ENCODE measurements around the gene BMPR1A.

BMPR1A gene

DNA sequence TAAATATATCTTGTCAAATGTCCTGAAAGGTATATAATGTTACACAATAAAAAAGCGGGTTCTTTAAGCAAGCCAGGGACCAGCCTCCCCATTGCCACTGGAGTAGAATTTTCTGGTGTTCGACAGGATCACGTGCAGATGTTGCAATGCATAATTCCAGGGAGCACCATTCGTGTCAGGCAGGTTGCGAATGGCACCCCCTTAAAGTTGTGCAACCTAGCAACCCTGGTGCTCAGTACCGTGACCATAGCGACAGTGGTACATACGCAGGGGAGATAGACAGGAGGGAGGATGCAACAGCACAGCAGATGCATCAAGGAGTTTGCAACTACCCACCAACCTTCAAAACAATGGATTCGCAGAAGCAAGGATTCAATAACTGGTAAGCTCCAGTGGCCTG lies 6.6 kb upstream of the BMPR1A start:
- Mint-ChIP-seq H3K36me3 (ENCODE audit: low read depth) (no peaks in the 10 kb centered on the region), H3K4me1 (ENCODE audit: low read depth) (peaks cover 10% of the 10 kb centered on the region), H3K27ac (no peak overlapping the region), H3K4me3 (no peak overlapping the region), H3K27me3 (peaks cover 5% of the 10 kb centered on the region), H3K9me3 (no peaks in the 10 kb centered on the region)

DNA sequence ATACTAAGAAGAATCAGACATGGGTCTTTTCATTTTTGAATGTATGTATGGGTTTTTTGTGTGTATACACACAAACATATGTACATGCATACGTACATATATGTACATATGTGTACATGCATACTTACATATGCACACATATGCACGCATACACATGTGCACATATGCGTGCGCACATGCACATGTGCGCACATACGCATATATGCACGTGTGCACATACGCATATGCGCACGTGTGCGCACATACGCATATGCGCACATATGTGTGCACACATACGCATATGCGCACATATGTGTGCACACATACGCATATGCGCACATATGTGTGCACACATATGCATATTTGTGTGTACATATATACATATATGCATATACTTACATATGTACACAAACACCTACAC lies 4.9 kb upstream of the BMPR1A start:
- Mint-ChIP-seq H3K36me3 (ENCODE audit: low read depth) (no peaks in the 10 kb centered on the region), H3K27ac (no peak overlapping the region), H3K27me3 (peaks cover 5% of the 10 kb centered on the region), H3K4me3 (no peak overlapping the region), H3K9me3 (no peaks in the 10 kb centered on the region), H3K4me1 (ENCODE audit: low read depth) (peaks cover 18% of the 10 kb centered on the region)

DNA sequence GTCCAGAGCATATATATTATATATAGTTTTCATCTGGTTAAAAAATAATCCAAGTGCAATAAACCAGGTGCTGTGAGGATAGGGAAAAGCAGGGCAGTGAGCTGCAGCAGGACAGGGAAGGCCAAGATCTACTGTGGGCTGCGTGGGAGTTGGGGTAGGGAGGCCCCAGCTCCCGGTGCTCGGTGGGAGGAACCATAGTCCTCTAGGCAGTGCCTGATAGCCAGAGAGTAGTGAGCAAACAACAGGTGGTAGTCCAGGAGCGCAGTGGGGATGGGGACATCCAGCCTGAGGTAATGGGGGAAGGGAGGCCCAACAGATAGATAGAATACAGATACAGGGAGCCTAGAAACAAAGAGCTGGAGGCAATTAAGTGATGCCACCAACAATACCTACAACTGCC lies 4.1 kb upstream of the BMPR1A start:
- Mint-ChIP-seq H3K9me3 (no peaks in the 10 kb centered on the region), H3K27me3 (peaks cover 6% of the 10 kb centered on the region), H3K4me1 (ENCODE audit: low read depth) (peaks cover 19% of the 10 kb centered on the region), H3K27ac (no peak overlapping the region), H3K4me3 (no peak overlapping the region), H3K36me3 (ENCODE audit: low read depth) (no peaks in the 10 kb centered on the region)

DNA sequence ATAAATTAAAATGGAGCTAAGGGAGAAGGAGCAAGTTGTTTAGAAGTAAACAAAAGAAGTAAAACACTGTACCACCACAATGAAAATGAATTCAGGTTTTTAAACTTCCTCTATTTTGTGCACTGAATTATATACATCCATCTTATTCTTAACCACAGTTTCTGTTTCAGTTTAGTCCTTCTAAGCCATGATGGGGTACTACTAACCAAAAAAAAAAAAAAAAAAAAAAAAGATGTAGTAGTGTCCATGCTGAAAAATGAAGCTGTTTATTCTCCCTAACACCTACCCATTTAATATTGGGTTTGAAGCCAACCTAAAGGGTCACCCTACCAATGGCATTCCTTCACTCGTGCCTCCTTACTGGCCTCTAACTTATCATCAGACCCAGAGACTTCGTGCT lies 3.4 kb upstream of the BMPR1A start:
- Mint-ChIP-seq H3K27ac (no peak overlapping the region), H3K9me3 (no peaks in the 10 kb centered on the region), H3K27me3 (peaks cover 13% of the 10 kb centered on the region), H3K4me3 (no peak overlapping the region), H3K4me1 (ENCODE audit: low read depth) (peaks cover 27% of the 10 kb centered on the region), H3K36me3 (ENCODE audit: low read depth) (no peaks in the 10 kb centered on the region)

DNA sequence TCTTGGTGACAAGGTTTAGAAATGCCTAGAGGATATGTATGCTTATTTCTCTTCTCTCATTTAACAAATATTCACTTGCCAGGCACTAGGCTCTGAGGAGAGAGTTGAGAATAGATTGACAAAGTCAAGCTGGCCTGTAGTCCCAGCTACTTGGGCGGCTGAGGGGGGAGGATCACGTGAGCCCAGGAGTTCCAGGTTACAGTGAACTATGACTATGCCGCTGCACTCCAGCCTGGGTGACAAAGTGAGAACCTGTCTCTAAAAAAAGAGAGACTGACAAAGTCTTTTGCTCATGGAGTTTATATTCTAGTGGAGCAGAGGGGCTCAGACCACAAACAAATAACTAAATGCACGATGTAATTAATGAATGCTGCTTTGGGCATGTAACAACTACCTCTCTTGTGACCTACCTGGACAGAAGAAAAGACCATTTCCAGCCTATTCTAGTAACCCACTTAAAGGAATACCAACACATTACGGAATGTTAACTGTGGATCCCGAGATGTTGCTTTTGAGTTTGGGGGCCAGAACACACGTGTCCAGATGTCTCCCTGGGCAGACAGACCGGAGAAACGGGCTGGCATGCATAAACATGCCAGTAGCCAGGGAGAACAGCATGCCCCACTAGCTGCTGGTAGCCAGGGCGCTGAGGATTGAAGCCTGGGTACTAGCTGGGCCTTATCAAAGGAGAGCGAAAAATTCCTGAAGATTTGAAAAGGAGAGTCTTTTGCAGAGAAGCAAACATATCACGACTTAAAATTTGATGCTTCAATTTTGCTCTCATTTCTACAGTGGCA lies 2.6 kb upstream of the BMPR1A start:
- H3K4me1 Mint-ChIP-seq (ENCODE audit: low read depth), result peaks cover 34% of the 10 kb centered on the region
- H3K27me3 Mint-ChIP-seq, result peaks cover 21% of the 10 kb centered on the region
- H3K4me3 Mint-ChIP-seq, result no peak overlapping the region
- H3K27ac Mint-ChIP-seq, result no peak overlapping the region
- H3K36me3 Mint-ChIP-seq (ENCODE audit: low read depth), result no peaks in the 10 kb centered on the region
- no peaks in the 10 kb centered on the region for H3K9me3 Mint-ChIP-seq

DNA sequence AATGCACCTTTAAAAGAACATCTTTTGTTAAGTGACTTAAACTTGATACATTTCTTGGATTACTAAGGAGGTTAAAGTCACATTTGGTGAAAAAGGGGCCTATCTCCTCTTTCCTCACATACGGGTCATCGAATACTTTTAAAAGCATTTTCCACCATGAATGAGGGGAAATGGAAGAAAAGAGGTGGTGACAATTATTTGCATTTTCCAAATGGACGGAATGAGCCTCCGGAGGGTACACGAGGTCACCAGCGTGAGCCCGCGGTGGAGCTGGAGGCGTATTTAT lies 1.0 kb upstream of the BMPR1A start:
- Mint-ChIP-seq H3K36me3 (ENCODE audit: low read depth) (no peaks in the 10 kb centered on the region), H3K4me3 (peak overlapping the region; percentile 76), H3K9me3 (no peaks in the 10 kb centered on the region), H3K4me1 (ENCODE audit: low read depth) (peaks cover 42% of the 10 kb centered on the region), H3K27me3 (peaks cover 29% of the 10 kb centered on the region), H3K27ac (peak overlapping the region; percentile 17)

DNA sequence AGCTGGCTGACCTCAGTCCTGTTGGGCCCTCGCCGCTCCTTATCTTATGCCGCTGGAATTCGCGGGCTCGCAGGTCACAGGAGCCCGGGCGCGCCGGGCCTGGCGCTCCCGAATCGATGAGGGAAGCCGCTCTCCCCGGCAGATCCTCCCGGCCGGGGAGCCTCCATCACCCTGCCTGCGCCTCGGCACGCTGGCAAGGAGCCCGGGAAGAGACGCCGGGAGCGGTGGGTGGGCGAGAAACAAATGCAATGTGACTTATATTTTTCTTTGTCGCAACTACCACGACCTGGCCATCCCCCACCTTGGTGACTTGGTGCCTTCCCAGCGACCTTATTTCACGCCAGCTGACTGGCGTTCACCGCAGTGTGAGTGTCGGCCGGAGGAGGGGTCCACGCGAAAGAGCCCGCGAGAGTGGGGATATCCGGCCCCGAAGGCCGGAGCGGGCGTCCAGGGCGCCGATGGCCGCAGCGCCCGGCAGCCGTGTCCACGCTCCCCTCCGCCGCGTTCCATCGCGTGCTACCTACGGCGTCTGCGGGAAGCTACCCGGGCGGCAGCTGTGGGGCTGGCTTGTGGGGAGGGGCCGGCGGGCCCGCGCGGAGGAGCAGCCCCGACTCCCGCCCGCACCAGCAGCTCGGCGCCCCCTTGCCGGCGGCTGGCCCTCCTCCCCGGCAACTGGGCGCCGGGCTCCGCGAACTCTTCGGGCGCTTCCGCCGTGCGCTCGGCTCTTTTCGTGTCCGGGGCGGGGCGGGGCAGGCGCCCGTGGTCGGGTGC lies 494 bp upstream of the BMPR1A start:
- H3K4me1 Mint-ChIP-seq (ENCODE audit: low read depth), result peaks cover 42% of the 10 kb centered on the region
- H3K9me3 Mint-ChIP-seq, result no peaks in the 10 kb centered on the region
- peak overlapping the region; percentile 76 for H3K4me3 Mint-ChIP-seq
- no peaks in the 10 kb centered on the region for H3K36me3 Mint-ChIP-seq (ENCODE audit: low read depth)
- peaks cover 30% of the 10 kb centered on the region for H3K27me3 Mint-ChIP-seq
- H3K27ac Mint-ChIP-seq, result peak overlapping the region; percentile 17

DNA sequence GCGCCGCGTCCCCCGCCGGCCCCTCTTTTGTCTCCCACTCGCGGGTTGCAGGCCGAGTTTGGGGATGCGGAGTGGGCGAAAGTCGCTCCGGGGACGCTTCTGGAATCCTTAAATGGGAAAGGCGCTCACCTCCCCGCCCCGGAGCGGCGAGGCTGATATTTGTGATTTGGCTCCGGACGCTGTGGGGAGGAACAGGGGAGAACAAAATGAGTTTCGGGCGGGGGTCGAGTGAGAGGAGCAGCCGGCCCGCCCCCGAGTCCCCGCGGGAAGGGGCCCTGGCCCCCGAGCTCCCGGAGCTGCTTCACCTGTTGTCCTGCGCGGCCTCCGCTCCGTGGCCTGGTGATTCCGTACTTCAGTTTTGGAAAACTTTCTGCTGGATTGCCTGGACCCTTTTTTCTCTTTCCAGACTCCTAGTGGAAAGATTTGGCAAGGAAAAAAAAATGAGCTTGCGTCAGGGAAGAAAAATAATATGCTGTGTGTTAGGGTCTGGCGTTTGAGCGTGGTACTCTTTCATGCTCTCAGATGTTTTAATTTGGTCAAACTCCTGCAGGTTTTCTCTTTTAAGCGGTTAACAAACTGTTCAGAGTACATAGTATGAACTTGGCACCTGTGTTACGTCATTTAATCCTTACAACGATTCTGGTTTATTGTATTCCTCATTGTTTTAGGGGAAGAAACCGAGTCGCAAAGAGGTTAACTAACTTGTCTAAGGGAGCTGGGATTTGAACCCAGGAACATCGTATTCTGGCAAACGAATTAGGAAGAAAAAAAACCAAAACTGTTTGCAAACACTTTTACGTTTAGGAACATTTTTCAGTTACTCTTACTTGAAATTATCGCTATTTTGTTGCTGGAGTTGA lies 924 bp downstream of the BMPR1A start:
- H3K27me3 Mint-ChIP-seq, result peaks cover 41% of the 10 kb centered on the region
- H3K36me3 Mint-ChIP-seq (ENCODE audit: low read depth), result no peaks in the 10 kb centered on the region
- peak overlapping the region; percentile 85 for H3K27ac Mint-ChIP-seq
- peak overlapping the region; percentile 89 for H3K4me3 Mint-ChIP-seq
- H3K9me3 Mint-ChIP-seq, result no peaks in the 10 kb centered on the region
- H3K4me1 Mint-ChIP-seq (ENCODE audit: low read depth), result peaks cover 41% of the 10 kb centered on the region

DNA sequence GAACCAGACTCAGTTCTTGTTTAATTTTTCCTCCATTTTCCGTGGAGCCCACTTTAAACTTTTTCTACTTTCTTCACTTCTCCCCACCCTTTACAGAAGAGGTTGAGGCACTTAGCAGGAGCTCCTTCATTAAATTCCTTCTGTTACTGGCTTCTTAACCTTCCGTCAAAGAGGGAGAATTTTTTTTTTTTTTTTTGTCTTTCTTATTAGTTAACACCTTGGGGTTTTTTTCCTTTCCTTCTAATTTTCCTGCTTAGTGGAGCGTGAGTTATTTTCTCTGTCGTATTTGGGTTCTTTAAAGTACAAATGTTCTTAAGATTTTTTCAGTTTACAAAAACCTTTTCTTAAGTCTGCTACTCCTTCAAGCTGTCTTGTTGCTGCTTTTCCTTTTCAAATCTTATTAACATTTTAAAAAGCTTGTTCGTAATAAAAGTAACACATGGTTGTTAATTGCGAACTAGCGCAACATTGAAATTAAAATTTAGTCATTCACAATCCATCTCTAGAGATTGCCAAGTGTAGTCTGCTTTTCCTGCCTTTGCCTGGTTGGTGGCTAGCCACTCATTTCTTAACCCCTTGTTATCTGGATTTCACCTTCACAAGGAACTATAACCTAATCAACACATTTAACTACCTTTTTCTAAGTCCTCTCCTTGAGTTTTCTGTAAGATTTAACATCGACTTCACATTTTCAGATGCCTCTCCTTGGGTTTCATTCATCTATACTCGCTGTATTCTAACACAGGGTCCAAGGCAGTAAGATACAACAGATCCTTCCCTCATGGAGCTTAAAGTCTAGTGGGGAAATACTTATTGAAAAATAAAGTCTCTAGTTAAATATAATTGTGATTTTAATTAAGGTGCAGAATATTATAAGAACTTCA lies 2.0 kb downstream of the BMPR1A start:
- Mint-ChIP-seq H3K27ac (no peak overlapping the region), H3K36me3 (ENCODE audit: low read depth) (no peaks in the 10 kb centered on the region), H3K4me3 (peak overlapping the region; percentile 89), H3K4me1 (ENCODE audit: low read depth) (peaks cover 32% of the 10 kb centered on the region), H3K27me3 (peaks cover 45% of the 10 kb centered on the region), H3K9me3 (no peaks in the 10 kb centered on the region)

DNA sequence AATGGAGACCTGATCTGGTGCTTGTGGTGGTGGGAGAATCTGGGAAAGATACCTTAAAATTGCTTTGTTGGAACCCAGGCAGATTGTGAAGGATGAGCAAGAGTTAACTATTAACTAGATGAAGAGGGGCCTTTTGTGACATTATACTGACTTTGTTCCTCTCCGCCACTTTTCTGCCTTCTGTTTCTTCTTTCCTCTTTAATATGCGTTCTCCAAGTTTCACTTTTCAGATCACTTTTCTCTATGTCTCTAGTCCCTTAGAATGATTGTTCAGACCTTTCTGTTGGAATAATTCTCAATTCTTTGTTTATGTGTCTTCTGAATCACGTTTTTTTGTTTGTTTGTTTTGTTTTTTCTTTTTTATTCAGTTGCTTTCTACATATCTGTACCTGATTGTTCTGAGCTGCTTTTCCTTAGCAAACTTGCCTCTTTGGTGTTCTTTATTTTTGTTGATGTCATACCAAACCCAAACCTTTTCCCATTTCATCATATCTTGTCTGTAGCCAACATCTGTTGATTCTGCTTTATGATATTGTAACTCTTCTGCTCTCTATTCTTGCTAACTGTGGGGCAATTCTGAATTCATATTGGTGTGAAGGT lies 2.8 kb downstream of the BMPR1A start:
- no peaks in the 10 kb centered on the region for H3K9me3 Mint-ChIP-seq
- H3K36me3 Mint-ChIP-seq (ENCODE audit: low read depth), result no peaks in the 10 kb centered on the region
- H3K27me3 Mint-ChIP-seq, result peaks cover 45% of the 10 kb centered on the region
- H3K4me1 Mint-ChIP-seq (ENCODE audit: low read depth), result peaks cover 32% of the 10 kb centered on the region
- no peak overlapping the region for H3K27ac Mint-ChIP-seq
- no peak overlapping the region for H3K4me3 Mint-ChIP-seq

DNA sequence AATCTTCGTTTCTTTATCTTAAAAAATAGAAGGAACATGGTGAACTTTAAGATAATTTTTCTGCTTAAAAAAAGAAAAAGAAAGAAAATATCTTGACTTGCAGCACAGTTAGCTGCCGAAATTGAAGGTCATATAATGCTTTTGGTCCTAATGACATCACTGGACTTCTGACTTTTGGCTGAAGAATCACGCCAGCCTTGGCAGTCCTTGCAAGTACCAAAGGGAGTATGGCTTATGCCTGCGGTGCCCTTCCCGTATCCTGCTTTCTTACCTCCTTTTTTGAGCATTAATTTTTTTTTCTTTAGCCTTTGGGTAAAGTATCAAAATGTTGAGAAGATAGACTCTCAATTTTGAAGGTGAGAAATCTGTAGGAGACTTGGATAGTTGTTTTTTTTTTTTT lies 7.0 kb downstream of the BMPR1A start:
- H3K4me1 Mint-ChIP-seq (ENCODE audit: low read depth), result peaks cover 12% of the 10 kb centered on the region
- H3K27me3 Mint-ChIP-seq, result peaks cover 40% of the 10 kb centered on the region
- H3K36me3 Mint-ChIP-seq (ENCODE audit: low read depth), result no peaks in the 10 kb centered on the region
- no peaks in the 10 kb centered on the region for H3K9me3 Mint-ChIP-seq
- H3K27ac Mint-ChIP-seq, result no peak overlapping the region
- no peak overlapping the region for H3K4me3 Mint-ChIP-seq

DNA sequence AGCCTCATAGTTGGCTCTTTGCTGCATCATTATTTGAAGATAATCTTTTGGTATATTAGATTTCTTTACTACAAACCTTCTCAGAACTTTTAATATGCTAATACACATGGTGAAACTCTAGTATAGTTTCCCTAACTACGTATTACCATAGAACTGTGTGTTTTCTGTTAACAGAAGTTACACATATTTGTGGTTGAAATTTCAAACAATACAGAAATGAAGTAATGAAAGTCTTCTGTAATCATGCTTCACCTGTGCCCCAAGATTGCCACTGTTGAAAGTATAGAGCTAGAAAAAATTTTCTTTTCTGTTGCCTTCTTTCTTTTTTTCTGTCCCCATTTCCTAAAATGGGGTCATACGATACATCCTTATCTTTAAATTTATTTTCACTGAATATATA lies 9.1 kb downstream of the BMPR1A start:
- H3K9me3 Mint-ChIP-seq, result no peaks in the 10 kb centered on the region
- no peaks in the 10 kb centered on the region for H3K36me3 Mint-ChIP-seq (ENCODE audit: low read depth)
- H3K4me3 Mint-ChIP-seq, result no peak overlapping the region
- H3K27me3 Mint-ChIP-seq, result peaks cover 24% of the 10 kb centered on the region
- H3K4me1 Mint-ChIP-seq (ENCODE audit: low read depth), result no peaks in the 10 kb centered on the region
- no peak overlapping the region for H3K27ac Mint-ChIP-seq

DNA sequence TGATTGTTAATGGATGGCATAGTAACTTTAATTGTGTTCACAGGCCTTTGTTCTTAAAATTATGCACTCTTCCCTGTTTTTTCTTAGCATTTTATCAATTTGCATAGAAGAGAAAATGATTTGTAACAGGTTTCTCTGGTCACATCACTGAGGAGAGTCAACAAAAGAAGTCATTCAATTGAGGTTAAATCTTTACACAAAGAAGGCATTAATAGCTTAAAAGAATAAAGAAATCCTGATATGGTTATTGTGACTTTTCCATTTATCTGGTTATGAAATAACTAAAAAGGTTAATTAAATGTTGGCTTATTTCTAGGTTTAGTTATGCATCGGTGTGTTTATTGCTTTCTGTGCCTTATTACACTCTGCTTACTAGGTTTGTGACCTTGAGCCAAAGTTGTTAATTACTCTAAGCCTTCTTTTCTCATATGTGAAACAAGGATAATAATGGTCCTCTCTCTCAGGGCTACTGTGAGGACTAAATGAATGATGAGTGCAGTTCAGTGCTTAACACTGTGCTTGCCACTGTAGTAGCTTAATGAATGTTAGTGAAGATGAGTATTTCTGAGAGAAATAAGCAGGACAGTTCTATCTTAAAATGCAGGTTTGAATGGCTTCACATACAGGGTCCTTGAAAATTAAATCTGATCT lies 12.1 kb downstream of the BMPR1A start:
- Mint-ChIP-seq H3K4me1 (ENCODE audit: low read depth) (no peaks in the 10 kb centered on the region), H3K27me3 (peaks cover 7% of the 10 kb centered on the region), H3K27ac (no peak overlapping the region), H3K9me3 (no peaks in the 10 kb centered on the region), H3K36me3 (ENCODE audit: low read depth) (no peaks in the 10 kb centered on the region), H3K4me3 (no peak overlapping the region)

DNA sequence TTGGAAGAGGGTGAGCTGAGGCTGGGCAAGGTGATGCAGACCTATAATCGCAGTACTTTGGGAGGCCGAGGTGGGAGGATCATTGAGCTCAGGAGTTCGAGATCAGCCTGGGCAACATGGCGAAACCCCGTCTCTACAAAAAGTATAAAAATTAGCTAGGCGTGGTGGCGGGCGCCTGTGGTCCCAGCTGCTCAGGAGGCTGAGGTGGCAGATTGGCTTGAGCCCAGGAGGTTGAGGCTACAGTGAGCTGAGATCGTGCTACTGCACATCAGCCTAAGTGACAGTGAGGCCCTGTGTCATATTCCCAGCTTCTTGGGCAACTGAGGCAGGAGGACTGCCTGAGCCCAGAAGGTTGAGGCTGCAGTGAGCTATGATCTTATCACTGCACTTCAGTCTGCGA lies 13.6 kb downstream of the BMPR1A start:
- H3K9me3 Mint-ChIP-seq, result no peaks in the 10 kb centered on the region
- H3K27ac Mint-ChIP-seq, result no peak overlapping the region

More for the DNA sequence above, 13.6 kb downstream of the BMPR1A start:
- no peaks in the 10 kb centered on the region for H3K4me1 Mint-ChIP-seq (ENCODE audit: low read depth)
- H3K4me3 Mint-ChIP-seq, result no peak overlapping the region
- no peaks in the 10 kb centered on the region for H3K36me3 Mint-ChIP-seq (ENCODE audit: low read depth)
- peaks cover 4% of the 10 kb centered on the region for H3K27me3 Mint-ChIP-seq

Data from stimulated activated naive CD8-positive, alpha-beta T cell treated with anti-CD3 and anti-CD28 coated beads, Interleukin-15, Interleukin-2, amounts not matched to agents 100 ng/mL and 50 ng/mL, for 24 hours (primary cell).